Stimulated activated CD8-positive, alpha-beta memory T cell treated with anti-CD3 and anti-CD28 coated beads, Interleukin-12 subunit alpha, Interleukin-12 subunit beta, amount 100 ng/mL, for 24 hours (primary cell): Measurements from ENCODE around the gene TPX2.

Source experiments
- DNase-seq: peaks from one replicate; pipeline ENCODE4 v3.0.0-alpha.2; 2020; ENCODE audit errors: extremely low read depth

TPX2 gene

DNA sequence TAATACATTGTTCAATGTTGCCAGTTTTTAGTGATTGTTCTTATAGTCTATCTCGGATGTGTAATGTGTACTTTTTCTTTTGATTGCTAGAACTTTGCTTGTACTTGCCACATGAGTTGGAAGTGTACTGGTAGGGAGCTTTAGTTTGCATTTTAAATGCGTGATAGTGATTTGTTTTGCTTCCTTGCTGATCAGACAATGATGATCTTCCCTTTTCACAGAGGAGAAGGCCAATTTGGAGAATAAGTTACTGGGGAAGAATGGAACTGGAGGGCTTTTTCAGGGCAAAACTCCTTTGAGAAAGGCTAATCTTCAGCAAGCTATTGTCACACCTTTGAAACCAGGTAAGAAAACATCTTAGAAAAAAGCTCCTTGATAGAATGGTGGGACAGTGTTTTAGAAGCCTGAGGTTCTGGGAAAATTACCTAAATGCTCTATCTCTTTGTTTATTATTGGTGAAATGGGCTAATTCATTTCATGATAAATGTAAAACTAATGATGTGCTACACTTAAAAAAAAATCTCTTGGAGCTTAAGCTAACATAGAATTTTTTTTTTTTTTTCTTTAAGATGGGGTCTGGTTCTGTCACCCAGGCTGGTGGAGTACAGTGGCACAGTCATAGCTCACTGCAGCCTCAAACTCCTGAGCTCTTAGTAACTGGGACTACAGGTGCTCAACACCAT, 20.9 kb downstream of the TPX2 start:
- DNase-seq, result no peak

DNA sequence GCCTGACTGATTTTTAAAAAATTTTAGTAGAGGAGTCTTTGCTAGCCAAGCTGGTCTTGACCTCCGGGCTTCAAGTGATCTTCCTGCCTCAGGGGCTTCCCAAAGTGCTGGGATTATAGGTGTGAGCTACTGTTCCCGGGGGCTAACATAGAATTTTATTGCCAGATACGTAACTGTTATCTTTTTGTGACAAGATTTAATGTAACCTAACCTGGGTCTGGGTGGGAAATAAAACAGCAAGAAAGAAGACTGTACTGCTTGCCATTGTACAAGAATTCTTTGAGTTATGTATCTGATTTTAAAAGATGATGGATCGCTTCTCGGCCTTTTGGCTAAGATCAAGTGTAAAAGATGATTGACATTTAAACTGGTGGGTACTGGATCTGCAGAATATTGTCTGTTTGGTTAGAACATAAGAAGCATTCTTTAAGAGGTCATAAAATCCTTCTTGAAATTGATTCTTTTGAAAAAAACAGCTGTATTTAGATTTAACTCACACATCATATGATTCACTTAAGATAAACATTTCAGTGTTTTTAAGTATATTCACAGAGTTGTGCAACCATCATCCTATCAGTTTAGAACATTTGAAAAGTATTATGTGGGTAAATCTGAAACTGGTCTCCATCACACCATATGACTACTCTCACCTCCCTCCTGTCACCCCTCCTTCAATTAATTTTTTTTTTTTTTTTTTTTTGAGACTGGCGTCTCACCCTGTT, 21.6 kb downstream of the TPX2 start:
- DNase-seq, result no peak

DNA sequence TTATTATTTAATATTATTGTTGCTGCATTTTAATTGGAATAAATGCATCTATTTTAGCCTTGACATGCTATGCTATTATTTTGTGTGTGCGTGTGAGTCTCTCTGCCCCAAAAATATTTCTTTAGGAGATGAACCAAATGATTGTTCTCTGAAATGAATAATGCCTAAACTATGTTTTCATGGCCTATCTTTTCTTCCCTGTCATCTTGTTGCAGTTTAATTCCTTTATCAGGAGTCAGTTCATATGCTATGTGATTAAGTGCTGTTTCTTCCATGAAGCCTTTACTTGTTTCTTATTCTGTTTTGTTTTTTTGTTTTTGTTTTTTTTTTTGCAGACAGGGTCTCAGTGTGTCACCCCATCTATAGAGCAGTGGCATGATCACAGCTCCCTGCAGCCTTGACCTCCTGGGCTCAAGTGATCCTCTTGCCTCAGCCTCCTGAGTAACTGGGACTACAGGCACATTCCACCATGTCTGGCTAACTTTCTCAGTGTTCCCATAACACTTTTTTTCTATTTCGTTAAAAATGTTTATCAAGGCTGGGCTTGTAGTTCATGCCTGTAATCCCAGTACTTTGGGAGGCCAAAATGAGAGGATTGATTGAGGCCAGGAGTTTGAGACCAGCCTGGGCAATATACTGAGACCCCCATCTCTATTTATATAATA, 25.7 kb downstream of the TPX2 start:
- no peak for DNase-seq

DNA sequence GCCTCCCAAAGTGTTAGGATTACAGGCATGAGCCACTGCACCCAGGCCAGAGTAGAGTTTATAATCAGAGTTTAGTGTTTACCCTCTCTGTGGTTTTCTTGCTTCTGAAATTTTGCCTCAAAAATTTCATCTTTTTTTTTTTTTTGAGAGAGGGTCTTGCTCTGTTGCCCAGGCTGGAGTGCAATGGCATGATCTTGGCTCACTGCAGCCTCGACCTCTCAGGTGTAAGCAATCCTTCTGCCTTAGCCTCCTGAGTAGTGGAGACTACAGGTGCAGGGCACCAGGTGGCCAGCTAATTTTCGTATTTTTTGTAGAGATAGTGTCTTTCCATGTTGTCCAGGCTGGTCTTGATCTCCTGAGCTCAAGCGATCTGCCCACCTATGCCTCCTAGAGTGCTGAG, 28.7 kb downstream of the TPX2 start:
- DNase-seq, result no peak

DNA sequence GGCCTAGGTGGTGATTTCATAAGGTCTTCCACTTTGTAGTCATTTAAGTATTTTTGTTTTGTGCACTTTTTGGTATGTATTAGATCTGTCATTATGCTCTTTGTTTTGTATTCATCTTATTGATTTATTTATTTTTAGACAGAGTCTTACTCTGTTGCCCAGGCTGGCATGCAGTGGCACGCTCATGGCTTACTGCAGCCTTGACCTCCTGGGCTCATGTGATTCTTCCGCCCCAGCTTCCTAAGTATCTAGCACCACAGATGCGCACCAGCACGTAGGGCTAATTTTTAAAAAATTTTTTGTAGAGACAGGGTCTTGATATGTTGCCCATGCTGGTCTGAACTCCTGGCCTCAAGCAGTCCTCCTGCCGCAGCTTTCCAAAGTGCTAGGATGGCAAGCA, 30.6 kb downstream of the TPX2 start:
- DNase-seq, result no peak

DNA sequence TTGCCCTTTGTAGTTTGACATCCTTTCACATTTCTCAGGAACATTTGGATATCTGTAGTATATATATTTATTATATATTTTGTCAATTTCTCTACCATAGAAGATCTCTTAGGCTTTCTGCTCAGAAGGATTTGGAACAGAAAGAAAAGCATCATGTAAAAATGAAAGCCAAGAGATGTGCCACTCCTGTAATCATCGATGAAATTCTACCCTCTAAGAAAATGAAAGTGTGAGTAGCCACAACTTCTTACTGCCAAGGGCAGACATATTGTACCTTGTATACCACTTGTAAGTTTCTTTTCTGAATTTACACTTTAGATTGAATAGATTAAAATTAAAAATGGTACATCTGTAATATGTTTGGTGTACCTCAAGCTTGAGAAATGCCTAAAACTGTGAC, 31.2 kb downstream of the TPX2 start:
- DNase-seq, result no peak

DNA sequence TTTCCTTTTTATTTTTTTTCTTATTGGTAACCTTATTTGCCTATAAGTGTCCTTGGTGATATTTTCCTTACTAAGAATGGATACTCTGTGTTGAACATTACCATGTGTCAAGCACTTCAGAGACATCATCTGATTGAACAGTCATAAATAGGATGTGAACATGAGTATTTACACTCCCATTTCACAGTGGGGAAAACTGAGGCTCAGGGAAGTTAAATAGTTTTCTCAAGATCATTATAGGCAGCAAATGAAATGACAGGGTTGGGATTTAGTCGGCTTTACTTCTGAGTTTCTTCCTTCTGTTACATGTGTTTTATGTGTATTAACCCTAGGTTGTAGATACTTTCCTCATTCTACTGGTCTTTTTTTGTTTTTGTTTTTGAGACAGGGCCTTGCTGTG, 35.3 kb downstream of the TPX2 start:
- no peak for DNase-seq

DNA sequence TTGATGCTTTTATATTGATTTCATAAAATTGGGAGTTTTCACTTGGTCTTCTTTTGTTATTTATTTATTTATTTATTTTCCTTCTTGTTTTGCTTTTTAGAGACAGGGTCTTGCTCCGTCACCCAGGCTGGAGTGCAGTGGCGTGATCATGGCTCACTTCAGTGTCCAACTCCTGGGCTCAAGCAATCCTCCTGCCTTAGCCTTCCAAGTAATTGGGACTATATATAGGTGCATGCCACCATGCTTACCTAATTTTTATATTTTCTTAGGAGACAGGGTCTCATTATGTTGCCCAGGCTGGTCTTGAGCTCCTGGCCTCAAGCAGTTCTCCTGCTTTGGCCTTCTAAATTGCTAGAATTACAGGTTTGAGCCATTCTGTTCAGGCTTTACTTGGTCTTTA, 41.7 kb downstream of the TPX2 start:
- DNase-seq, result no peak

DNA sequence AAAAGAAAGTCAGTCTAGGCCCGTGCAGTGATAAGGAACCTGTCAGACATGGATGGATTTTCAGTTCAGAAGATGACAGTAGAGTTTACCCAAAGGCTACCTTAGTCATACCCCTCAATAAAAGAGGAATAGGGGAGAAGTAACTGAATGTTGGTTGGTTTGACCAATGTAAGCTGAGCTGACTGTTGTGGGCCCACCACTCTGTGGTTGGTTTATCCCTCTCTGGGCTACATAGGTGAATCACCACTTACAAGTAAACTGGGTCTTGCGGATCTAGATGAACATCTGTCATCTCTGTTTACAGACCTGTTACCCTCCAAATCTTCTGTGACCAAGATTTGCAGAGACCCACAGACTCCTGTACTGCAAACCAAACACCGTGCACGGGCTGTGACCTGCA, 42.9 kb downstream of the TPX2 start:
- no peak for DNase-seq

DNA sequence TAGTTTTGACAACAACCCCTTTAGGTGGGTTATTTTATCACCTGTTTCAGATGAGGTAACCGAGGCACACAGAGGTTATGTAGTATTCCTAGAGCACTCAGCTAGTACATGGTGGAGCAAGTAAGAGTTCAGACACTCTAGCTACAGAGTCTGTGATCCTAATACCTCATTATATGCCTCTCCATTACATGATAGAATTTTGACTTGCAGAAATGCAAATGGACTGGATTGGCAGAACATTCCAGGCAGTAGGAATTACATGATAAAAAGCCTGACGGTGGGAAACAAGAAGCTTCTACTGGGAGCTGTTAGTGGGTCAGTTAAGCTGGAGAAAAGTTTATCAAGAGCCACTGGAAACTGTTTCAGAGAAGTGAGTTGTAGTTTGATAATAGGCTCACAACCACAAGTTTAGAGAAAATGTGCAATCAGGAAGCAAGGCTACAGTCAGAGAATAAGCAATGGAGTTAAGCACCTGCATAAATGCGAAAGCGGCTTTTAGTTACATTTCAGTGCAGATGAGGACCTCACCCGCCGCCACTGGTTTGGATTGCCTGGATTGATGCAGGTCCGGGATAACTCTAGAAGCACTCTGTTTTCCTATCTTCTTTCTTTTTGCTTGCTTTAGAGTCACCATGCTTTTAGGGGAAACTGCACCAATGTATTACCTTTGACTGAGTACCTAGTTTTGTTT, 45.4 kb downstream of the TPX2 start:
- no peak for DNase-seq

DNA sequence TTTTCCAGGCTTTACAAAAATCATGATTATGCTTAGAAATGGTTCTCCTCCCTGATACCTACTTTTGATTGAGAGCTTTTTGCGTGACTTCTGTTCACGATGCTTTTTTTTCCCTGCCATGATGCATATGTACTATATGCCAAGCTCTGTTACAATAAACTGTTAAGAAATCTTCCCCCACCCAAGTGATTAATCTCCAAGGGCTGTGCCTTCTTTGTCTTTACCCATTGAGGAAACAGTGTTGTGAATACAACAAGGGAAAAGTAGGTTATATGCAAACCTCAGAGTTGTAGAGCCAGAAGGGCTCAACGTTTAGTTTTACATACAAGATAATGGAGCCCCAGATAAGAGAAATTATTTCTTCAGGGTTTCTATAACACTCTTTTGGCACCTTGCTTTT, 46.0 kb downstream of the TPX2 start:
- DNase-seq, result no peak

DNA sequence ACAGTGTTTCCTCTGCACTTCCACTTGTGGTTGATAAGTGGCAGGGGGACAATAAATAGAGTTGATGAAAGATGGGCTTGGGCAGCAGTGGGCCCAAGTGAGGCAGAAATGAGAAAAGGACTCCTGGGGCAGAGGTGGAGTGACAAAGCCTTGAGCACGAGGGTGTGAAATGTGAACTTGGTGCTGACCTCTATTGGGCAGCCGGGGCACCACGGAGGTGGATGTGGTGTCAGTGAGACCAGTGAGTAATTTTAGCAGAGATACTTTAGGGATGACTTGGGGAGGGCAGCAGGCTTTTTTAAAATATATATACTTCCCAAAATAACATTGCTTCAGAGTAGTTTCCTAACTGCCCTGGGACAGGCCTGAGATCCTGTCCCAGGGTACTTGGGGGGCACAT, 49.5 kb downstream of the TPX2 start:
- DNase-seq, result no peak

DNA sequence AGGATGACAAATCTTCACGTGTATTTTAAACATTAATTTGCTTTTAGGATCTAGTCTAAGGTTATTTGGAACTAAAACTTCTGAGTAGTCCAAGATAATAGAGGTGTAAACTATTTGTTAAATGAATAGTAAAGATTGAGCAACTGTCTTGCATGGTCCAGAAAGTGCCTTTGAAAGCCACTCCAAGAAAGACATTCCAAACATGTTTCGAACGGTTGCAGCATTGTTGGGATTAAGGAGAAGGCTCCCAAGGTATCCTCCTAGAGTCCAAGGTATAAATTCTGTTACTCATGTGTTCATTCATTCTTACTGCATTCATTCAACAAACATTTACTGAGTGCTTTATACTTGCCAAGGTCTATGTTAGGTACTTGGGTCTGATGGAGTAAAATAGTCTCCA, 51.3 kb downstream of the TPX2 start:
- no peak for DNase-seq

DNA sequence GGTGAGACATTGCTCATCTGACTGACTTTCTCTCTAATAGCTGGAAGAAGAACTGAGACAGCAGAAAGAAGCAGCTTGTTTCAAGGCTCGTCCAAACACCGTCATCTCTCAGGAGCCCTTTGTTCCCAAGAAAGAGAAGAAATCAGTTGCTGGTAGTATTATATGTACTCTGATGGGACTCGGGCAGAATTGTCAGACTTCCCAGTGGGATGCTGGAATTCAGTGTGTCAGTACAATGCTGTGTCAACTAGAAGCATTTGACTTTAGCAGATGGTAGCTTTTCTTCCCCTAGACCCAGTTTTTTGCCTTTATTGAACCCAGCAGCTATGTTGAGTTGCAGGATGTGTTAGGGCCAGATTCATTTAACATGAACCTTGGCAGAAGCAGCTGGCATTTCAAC, 58.3 kb downstream of the TPX2 start:
- DNase-seq, result no peak

DNA sequence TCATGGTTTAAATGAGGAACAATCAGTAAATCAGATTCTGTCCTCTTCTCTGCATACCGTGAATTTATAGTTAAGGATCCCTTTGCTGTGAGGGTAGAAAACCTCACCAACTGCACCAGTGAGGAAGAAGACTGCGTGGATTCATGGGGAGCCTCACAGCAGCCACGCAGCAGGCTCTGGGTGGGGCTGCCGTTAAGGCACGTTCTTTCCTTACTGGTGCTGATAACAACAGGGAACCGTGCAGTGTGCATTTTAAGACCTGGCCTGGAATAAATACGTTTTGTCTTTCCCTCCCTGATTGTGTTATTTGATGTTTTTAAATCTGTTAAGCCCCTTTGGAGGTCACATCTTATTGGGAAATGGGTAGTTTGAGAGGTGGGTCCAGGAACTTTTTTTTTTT, 62.4 kb downstream of the TPX2 start:
- DNase-seq, result no peak

DNA sequence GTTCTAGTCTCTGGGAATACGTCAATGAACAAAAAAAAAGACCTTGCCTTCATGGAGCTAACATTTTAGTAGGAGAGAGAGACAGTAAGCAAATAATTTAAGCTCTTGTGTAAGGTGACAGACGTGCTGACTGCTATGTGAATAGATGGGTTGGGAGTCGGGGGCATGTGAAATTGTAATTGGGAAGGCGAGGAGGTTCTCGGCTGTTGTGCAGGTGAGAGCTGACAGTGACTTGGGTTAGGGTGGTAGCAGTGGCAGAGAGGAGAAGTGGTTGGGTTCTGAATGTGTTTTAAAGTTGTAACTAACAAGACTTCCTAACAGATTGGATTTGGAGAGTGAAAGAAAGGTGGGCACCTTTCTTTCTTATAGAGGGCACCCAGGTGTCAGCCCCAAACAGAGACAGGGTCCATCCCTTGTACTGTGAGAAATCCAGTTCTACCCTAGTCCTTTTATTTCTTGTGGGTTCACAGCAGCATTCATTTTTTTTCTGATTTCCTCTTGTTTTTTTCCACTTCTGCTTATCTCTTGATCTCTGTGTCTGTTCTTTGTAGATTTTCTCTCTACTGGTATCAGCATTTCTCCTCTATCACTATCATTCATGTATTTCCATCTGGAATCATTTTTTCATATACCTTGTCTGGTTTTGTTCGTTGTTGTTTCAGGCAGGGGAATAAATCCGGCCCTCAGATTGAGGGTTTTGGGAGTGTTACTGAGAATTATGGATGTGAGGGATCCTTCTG, 64.6 kb downstream of the TPX2 start:
- DNase-seq, result no peak

DNA sequence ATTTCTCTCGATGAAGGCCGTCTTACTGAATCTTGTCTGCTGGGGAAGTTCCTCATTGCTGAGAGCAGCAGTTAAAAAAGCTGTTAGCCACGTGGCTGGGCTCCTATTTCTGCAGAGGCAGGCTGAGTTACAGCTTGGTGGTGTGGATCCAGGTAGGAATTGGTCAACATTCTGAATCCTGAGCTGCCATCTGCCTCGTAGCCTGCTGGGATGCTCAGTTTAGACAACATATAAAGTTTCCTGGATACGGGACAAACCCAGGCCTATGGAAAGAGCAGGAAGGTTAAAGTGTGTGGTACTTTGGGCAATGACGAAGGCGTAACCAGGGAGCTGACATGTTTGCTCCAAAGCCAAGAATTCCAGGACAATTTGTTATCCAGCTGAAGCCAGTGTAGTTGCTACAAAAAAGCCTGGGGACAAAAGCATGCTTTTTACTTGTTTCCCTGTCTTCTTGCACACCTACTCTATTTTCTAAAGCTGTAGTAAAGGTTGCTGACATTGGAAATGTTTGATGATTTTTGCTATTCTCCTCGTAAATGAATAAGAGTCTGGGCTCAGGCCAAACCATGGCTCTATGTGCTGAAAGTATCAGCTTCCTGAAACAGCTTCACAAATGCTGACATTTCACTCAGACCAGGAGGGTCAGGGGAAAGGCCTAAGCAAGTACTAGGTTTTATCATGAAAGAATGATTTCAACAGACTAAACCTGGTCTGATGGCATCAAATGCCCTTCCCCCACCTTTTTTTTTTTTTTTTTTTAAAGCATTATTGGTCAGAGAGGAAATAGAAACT, 67.7 kb downstream of the TPX2 start:
- DNase-seq, result no peak

DNA sequence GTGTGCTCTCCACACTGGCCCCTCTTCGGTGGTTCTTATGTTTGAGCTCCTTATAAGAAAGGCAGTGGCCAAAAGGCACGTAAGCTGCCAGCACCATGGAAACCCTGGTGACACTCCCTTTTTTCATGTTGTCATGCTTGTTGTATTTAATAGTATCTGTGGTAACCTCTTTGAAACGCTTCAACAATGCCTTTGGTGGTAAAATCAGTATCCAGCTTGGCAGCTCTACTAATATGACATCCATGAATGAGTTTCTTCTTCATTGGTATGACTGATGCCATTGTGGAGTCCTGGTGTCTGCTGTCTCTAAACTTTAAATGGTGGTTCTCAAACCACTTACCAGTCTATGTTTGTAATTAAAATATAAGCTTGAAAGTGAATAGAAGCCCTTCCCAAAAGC, 69.4 kb downstream of the TPX2 start:
- DNase-seq, result no peak

DNA sequence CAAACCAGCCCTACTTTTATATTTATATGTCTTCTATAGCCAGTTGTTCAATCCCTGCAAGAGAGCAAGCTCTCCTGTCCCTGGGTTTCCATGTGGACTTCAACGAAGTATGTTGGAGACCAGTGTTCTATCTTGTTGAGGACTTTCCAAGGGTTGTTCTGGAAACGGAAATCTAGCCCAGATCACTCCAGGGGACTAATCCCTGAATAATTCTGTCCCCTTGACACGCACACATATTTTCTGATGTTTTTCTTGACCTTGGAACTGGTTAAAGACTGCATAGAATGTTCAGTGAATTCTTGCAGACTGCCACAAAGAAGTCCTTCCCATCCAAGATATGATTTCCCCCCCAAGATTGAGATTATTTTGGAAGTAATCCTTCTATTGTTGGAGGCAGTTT, 70.6 kb downstream of the TPX2 start:
- no peak for DNase-seq

DNA sequence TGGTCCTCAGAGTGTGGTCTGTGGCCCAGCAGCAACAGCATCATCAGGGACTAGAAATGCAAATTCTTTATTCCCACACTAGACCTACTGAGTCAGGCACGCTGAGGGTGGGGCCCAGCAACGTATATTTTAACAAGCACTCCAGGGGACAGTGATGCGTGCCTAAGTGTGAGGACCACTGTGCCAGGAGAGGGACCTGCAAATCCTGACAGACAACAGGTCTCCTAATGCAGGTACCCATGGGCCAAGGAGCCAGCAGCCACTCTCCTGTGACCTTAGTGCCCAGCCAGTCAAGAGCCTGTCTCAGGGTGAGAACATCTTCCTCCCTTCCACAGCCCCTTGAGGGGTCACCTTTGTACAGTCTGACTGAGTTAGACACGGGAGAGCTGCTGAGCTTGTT, 72.1 kb downstream of the TPX2 start:
- DNase-seq, result no peak
